Effector CD8-positive, alpha-beta T cell (primary cell): ENCODE measurements around the gene FYCO1.

Experiments used
- DNase-seq: peaks from one replicate; lab custom pipeline; 2025; lab: John Stamatoyannopoulos, UW

Gene FYCO1

GRCh38 chr3:45915518-45916231 lies 79.9 kb downstream of the FYCO1 start:
- peak; percentile 10 for DNase-seq

GRCh38 chr3:45915059-45915439 lies 80.6 kb downstream of the FYCO1 start:
- DNase-seq: no peak

GRCh38 chr3:45914362-45915058 lies 81.1 kb downstream of the FYCO1 start:
- no peak for DNase-seq

- no peak for DNase-seq
Measured at GRCh38 chr3:45912435-45912834, 83.2 kb downstream of the FYCO1 start.

GRCh38 chr3:45911511-45912226 lies 84.0 kb downstream of the FYCO1 start:
- DNase-seq: no peak

GRCh38 chr3:45910892-45911291 lies 84.7 kb downstream of the FYCO1 start:
- DNase-seq: no peak

- DNase-seq: no peak
Measured at GRCh38 chr3:45909542-45909941, 86.1 kb downstream of the FYCO1 start.

- no peak for DNase-seq
Measured at GRCh38 chr3:45908761-45909160, 86.9 kb downstream of the FYCO1 start.

- no peak for DNase-seq
Measured at GRCh38 chr3:45907769-45908705, 87.6 kb downstream of the FYCO1 start.

- no peak for DNase-seq
Measured at GRCh38 chr3:45906681-45907407, 88.8 kb downstream of the FYCO1 start.

GRCh38 chr3:45905755-45906154 lies 89.9 kb downstream of the FYCO1 start:
- DNase-seq: no peak

- no peak for DNase-seq
Measured at GRCh38 chr3:45904931-45905330, 90.7 kb downstream of the FYCO1 start.

- DNase-seq: no peak
Measured at GRCh38 chr3:45896956-45897355, 98.7 kb downstream of the FYCO1 start.

GRCh38 chr3:45895686-45896468 lies 99.7 kb downstream of the FYCO1 start:
- DNase-seq: no peak

- no peak for DNase-seq
Measured at GRCh38 chr3:45894015-45894414, 101.6 kb downstream of the FYCO1 start.

GRCh38 chr3:45892161-45892560 lies 103.5 kb downstream of the FYCO1 start:
- DNase-seq: no peak

- no peak for DNase-seq
Measured at GRCh38 chr3:45890405-45890804, 105.2 kb downstream of the FYCO1 start.

GRCh38 chr3:45889337-45889736 lies 106.3 kb downstream of the FYCO1 start:
- no peak for DNase-seq

GRCh38 chr3:45887759-45888511 lies 107.7 kb downstream of the FYCO1 start:
- DNase-seq: no peak

- DNase-seq: no peak
Measured at GRCh38 chr3:45887285-45887684, 108.3 kb downstream of the FYCO1 start.
